Uterus (tissue), 2 donors: ENCODE measurements around the gene TMEM233.

ENCODE experiments used
- CTCF ChIP-seq, 4 experiments: fragments of 200-600 bp in 2 of 4; fragments of 450-650 bp in 2 of 4; sonication (generic) in 2 of 4; IDR thresholded peaks; one replicate each; pipeline ENCODE4 v1.5.1; 2016 to 2019; ENCODE audit warnings: antibody characterized with exemption in 4 of 4, mild to moderate bottlenecking in 2 of 4, moderate library complexity in 1 of 4
- POLR2A ChIP-seq, 2 donors: fragments of 450-650 bp; IDR thresholded peaks; one replicate each; pipeline ENCODE4 v1.6.1; 2016; ENCODE audit warnings: antibody characterized with exemption in 2 of 2, mild to moderate bottlenecking in 1 of 2, moderate library complexity in 1 of 2

GRCh38 chr12:119679081-119679480 is 85.5 kb downstream of the TMEM233 start:
- no peak for TF ChIP-seq CTCF (IDR thresholded peaks at IDR 0.05)
- TF ChIP-seq POLR2A (IDR thresholded peaks at IDR 0.05): no peak
